ENCODE measurements around the gene MYL5. TPM values are rescaled to one million over a fixed set of nuclear protein-coding genes. Genes with fewer than 3 reads are reported as not detected.
A peak's percentile ranks its signal among the peaks of the same experiment; 100 is the strongest.

Gene MYL5
- total RNA-seq, 1 donor from 2014 or later, result 24.6 TPM

DNA sequence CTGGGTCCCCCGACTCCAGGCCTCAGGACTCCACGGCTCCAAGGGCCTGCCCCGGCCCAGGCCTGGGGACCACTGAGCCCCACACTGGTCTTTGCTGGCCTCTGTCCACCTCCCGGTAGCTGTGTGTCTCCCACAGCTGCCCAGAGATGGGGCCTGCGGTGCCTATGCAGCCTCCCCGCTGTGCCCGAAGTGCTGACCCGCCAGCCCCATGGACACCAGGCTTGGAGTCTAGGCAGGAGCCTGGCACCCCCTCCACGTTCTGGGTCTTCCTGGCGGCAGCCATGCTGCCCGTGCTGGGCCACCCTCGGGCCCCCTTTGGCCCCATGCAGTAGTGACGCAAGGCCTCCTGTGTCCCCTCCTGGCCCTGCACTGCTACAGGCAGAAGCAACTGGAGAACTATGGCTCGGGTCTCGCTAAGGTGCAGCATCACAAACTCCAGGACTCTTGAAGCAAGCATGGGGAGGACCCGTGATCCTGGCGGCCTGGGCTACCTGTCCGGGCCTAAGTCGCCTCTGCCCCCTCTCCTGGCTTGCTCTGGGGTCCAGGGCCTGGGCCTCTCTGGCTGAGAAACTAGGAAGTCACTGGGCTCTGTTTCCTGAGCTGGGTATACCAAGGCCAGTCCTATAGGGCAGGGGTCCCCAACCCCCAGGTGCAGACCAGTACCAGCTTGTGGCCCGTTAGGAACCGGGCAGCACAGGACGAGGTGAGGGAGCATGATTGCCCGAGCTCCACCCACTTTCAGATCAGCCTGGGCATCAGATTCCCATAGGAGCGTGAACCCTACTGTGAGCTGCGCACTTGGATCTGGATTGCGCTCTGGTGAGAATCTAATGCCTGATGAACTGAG, 917 bp downstream of the MYL5 start:
- TF ChIP-seq, protein P1, sequence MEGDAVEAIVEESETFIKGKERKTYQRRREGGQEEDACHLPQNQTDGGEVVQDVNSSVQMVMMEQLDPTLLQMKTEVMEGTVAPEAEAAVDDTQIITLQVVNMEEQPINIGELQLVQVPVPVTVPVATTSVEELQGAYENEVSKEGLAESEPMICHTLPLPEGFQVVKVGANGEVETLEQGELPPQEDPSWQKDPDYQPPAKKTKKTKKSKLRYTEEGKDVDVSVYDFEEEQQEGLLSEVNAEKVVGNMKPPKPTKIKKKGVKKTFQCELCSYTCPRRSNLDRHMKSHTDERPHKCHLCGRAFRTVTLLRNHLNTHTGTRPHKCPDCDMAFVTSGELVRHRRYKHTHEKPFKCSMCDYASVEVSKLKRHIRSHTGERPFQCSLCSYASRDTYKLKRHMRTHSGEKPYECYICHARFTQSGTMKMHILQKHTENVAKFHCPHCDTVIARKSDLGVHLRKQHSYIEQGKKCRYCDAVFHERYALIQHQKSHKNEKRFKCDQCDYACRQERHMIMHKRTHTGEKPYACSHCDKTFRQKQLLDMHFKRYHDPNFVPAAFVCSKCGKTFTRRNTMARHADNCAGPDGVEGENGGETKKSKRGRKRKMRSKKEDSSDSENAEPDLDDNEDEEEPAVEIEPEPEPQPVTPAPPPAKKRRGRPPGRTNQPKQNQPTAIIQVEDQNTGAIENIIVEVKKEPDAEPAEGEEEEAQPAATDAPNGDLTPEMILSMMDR (IDR thresholded peaks at IDR 0.05), result no peak
- Mint-ChIP-seq H3K4me3 (peak overlapping the region; percentile 88), H3K4me1 (peaks cover 40% of the 10 kb centered on the region), H3K9me3 (no peaks in the 10 kb centered on the region), H3K27me3 (no peaks in the 10 kb centered on the region), H3K27ac (peak overlapping the region; percentile 75), H3K36me3 (ENCODE audit: low read depth) (peaks cover 28% of the 10 kb centered on the region)
- DNase-seq (no peak), ATAC-seq (ENCODE audit: low read depth) (no peak)
- intact Hi-C loops (cut with micrococcal nuclease), result loop anchor here (2.0 kb wide), 2 partner anchors 258 to 312 kb away; partner anchors contain the start of genes GAK, IDUA and TMEM175
- CTCF ChIA-PET, result interaction anchor here (0.9 kb wide), 1 partner anchor 312 kb away, joined by 3 read pairs; no protein-coding TSS in a partner anchor
- POLR2A ChIA-PET, result interaction anchor here (0.5 to 3.2 kb wide), 6 partner anchors 10 to 25 kb away, joined by 3 to 48 read pairs (median 3); no protein-coding TSS in a partner anchor

DNA sequence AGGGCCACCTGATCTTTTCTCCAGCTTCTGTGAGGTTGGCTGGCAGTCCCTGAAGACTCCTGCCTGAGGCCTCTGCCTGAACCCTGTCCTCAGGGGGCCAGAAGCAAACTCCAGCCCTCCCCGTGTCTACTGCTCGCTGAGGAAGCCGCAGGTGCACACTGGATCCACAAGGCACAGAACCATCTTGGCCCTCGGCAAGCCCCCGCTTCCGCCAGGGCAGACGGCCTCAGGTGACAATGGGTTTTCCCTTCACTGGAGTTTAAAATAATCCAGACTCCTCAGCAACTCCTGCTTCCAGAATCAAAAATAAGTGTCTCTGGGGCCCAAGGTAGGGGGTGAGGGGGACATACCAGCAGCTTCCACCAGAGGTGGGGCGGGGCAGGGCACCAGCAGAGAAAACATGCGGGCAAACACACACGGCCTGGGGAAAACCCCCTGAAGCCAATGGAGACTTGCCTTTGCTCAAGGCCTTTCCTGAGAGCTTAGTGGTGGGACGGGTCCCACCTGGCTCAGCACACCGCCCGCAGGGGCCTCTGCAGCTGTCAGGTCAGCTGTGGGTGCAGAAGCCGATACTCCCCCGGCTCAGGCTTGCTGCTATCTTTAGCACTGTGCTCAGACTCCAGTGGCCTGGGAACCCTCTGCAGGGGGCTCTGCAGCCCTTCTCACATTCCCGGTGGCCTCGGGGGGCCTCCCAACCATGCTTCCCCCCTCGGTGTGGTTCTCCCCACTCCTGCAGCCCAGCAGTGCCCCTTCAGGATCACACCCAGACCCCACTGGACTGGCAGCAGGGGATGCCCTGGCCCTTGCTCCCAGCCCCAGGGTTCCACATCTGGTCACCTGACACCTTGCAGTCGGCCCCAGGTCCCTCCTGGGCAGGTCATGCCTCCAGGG, 1.9 kb downstream of the MYL5 start:
- Mint-ChIP-seq H3K36me3 (ENCODE audit: low read depth) (peaks cover 18% of the 10 kb centered on the region), H3K4me1 (peaks cover 46% of the 10 kb centered on the region), H3K4me3 (peak overlapping the region; percentile 88), H3K27ac (peak overlapping the region; percentile 75), H3K27me3 (no peaks in the 10 kb centered on the region), H3K9me3 (no peaks in the 10 kb centered on the region)
- intact Hi-C loops (cut with micrococcal nuclease), result loop anchor here (2.0 kb wide), 2 partner anchors 257 to 311 kb away; partner anchors contain the start of genes GAK, IDUA and TMEM175
- ATAC-seq (ENCODE audit: low read depth), result peak; percentile 29
- ChIA-PET POLR2A (interaction anchor here (0.5 to 3.2 kb wide), 6 partner anchors 9 to 27 kb away, joined by 3 to 48 read pairs (median 3); no protein-coding TSS in a partner anchor), CTCF (interaction anchor here (0.9 kb wide), 1 partner anchor 311 kb away, joined by 3 read pairs; no protein-coding TSS in a partner anchor)
- DNase-seq, result no peak
- TF ChIP-seq, protein P1 (IDR thresholded peaks at IDR 0.05), result no peak

DNA sequence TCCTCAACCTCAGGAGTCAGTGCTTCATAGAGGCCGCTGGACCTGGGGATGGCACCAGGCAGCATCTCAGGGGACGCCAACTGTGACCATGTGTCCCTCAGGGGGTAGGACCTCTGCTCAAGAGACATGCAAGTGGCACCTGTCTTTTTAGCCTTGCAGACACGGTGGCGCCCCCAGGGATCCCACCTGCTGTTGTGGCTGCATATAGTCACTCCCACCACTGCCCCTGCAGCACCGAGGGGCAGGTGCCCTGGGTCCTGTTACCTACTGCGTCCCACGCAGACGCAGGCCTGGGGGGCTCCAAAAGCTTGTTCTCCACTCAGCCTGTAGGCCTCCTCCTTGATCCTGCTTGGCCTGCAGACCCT, 2.5 kb downstream of the MYL5 start:
- H3K9me3 Mint-ChIP-seq, result no peaks in the 10 kb centered on the region
- H3K27me3 Mint-ChIP-seq, result no peaks in the 10 kb centered on the region
- H3K36me3 Mint-ChIP-seq (ENCODE audit: low read depth), result peaks cover 12% of the 10 kb centered on the region
- H3K4me1 Mint-ChIP-seq, result peaks cover 46% of the 10 kb centered on the region
- ATAC-seq (ENCODE audit: low read depth) (no peak), DNase-seq (no peak)
- ChIA-PET CTCF (no interaction called here), POLR2A (interaction anchor here (1.1 to 3.2 kb wide), 2 partner anchors 13 to 23 kb away, joined by 3 to 48 read pairs; no protein-coding TSS in a partner anchor)
- H3K4me3 Mint-ChIP-seq, result peak overlapping the region; percentile 15
- H3K27ac Mint-ChIP-seq, result no peak overlapping the region
- TF ChIP-seq, protein P1 (IDR thresholded peaks at IDR 0.05), result no peak
- intact Hi-C loops (cut with micrococcal nuclease), result no loop called here

DNA sequence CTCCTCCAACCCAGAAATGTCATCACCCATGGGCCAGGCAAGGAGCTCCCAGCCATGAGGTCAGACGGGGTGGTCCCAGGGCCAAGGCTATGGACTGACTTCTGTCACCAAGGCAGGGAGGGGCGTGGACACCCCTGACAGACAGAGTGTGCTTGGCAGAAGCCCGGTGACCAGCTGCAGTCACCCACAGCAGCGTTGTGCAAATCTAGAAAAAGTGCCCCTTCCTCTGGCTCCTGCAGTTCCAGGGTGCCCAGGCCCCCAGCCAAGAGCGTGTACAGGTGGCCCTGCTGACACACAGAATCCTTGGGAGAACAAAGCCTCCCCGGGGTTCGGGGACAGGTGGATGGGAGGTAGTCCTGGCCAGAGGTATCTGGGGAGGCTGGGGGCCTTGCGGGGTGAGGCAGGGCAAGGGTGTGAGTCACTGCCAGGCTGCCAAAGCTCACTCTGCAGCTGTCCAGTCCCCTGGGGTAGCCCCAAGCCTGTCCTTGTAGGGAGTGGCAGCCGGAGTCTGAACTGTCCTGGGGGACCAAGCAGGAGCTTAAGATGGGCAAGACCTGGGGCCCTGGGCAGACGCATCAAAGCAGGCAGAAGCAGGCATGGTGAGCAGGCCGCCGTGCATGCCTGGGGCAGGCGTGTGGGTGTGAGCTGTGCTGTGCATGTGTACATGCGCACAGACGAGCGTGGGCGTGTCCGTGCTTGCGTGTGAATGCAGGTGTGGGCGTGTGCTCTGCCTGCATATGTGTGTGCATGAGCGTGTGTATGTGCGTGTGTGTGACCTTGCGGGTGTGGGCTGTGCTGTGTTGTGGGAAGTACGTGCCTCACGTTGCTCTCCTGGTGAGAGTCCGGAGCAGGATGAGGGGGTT, 3.3 kb downstream of the MYL5 start:
- Mint-ChIP-seq H3K27ac (no peak overlapping the region), H3K27me3 (no peaks in the 10 kb centered on the region), H3K4me1 (peaks cover 46% of the 10 kb centered on the region), H3K36me3 (ENCODE audit: low read depth) (peaks cover 5% of the 10 kb centered on the region), H3K9me3 (no peaks in the 10 kb centered on the region), H3K4me3 (no peak overlapping the region)
- POLR2A ChIA-PET, result no interaction called here
- no peak for DNase-seq
- TF ChIP-seq, protein P1 (IDR thresholded peaks at IDR 0.05), result no peak
- intact Hi-C loops (cut with micrococcal nuclease), result no loop called here
- ATAC-seq (ENCODE audit: low read depth), result no peak
- CTCF ChIA-PET, result interaction anchor here (1.3 kb wide), 1 partner anchor 65 kb away, joined by 3 read pairs; no protein-coding TSS in a partner anchor

All from activated B cell treated with CpG ODN at 0.5 μM for 24 hours (primary cell).